Measurements from ENCODE around the gene RTN4R.

The RTN4R gene

GRCh38 chr22:20213833-20214708 is 54.0 kb downstream of the RTN4R start:
- DNase-seq: no peak

- DNase-seq: no peak
These were observed 55.1 kb downstream of the RTN4R start for GRCh38 chr22:20212754-20213699.

GRCh38 chr22:20211997-20212753 is 55.9 kb downstream of the RTN4R start:
- no peak for DNase-seq

- no peak for DNase-seq
These were observed 56.6 kb downstream of the RTN4R start for GRCh38 chr22:20211409-20211996.

- DNase-seq: no peak
These were observed 57.6 kb downstream of the RTN4R start for GRCh38 chr22:20210473-20211059.

GRCh38 chr22:20209761-20210250 is 58.3 kb downstream of the RTN4R start:
- no peak for DNase-seq

GRCh38 chr22:20208713-20209310 is 59.3 kb downstream of the RTN4R start:
- DNase-seq: no peak

GRCh38 chr22:20207277-20208025 is 60.7 kb downstream of the RTN4R start:
- DNase-seq: no peak

GRCh38 chr22:20206709-20207215 is 61.4 kb downstream of the RTN4R start:
- DNase-seq: no peak

GRCh38 chr22:20205964-20206708 is 62.0 kb downstream of the RTN4R start:
- peak; percentile 70 for DNase-seq

GRCh38 chr22:20205464-20205963 is 62.6 kb downstream of the RTN4R start:
- no peak for DNase-seq

GRCh38 chr22:20204806-20205205 is 63.3 kb downstream of the RTN4R start:
- DNase-seq: peak; percentile 9

- DNase-seq: no peak
These were observed 63.8 kb downstream of the RTN4R start for GRCh38 chr22:20204311-20204710.

- peak; percentile 50 for DNase-seq
These were observed 64.4 kb downstream of the RTN4R start for GRCh38 chr22:20203552-20204201.

- DNase-seq: no peak
These were observed 65.0 kb downstream of the RTN4R start for GRCh38 chr22:20203142-20203551.

- no peak for DNase-seq
These were observed 66.2 kb downstream of the RTN4R start for GRCh38 chr22:20201837-20202392.

GRCh38 chr22:20199906-20200305 is 68.2 kb downstream of the RTN4R start:
- no peak for DNase-seq

- no peak for DNase-seq
These were observed 68.7 kb downstream of the RTN4R start for GRCh38 chr22:20199413-20199842.

All from fibroblast of skin of abdomen (primary cell).